OCI-LY3 (cell line): ENCODE data around the gene CRB2.
A peak's percentile ranks its signal among the peaks of the same experiment; 100 is the strongest.

ENCODE experiments used
- H2AFZ ChIP-seq: fragments of 200-600, 300-600 bp; shearing (Covaris generic); 2 replicates; pipeline ENCODE4 v1.6.0; 2014; ENCODE audit warnings: antibody characterized with exemption, low read depth, low read length
- H3K27ac ChIP-seq: fragments of 200-600, 300-600 bp; sonication (generic); 2 replicates; pipeline ENCODE4 v1.5.1; 2014; ENCODE audit warnings: mild to moderate bottlenecking, low read length, moderate library complexity, mixed read lengths
- H3K27me3 ChIP-seq: fragments of 200-600, 300-600 bp; sonication (generic); 2 replicates; pipeline ENCODE4 v1.6.1; 2014; ENCODE audit warnings: low read depth, low read length, mixed read lengths
- H3K36me3 ChIP-seq: fragments of 200-600, 300-600 bp; sonication (generic); replicated peaks from 2 replicates; pipeline ENCODE3; 2014; ENCODE audit warnings: low read depth, low read length, mixed read lengths
- H3K4me1 ChIP-seq: fragments of 300-600, 200-600 bp; sonication (generic); 2 replicates; pipeline ENCODE4 v1.6.1; 2014; ENCODE audit warnings: low read length, mixed read lengths
- H3K4me2 ChIP-seq: fragments of 200-600, 300-600 bp; sonication (generic); 2 replicates; pipeline ENCODE4 v1.6.1; 2014; ENCODE audit warnings: low read length, mixed read lengths
- H3K4me3 ChIP-seq: fragments of 300-600, 200-600 bp; sonication (generic); 2 replicates; pipeline ENCODE4 v1.5.1; 2014; ENCODE audit warnings: antibody characterized with exemption, mild to moderate bottlenecking, low read length, moderate library complexity
- H3K79me2 ChIP-seq: fragments of 300-600, 200-600 bp; shearing (Covaris generic); 2 replicates; pipeline ENCODE4 v1.6.1; 2014; ENCODE audit warnings: mild to moderate bottlenecking, low read length, mixed read lengths
- H3K9ac ChIP-seq: fragments of 300-600, 200-600 bp; shearing (Covaris generic); 2 replicates; pipeline ENCODE4 v1.6.0; 2014; ENCODE audit warnings: mild to moderate bottlenecking, low read length, moderate library complexity
- H3K9me3 ChIP-seq: fragments of 200-600, 300-600 bp; shearing (Covaris generic); 2 replicates; pipeline ENCODE4 v1.6.1; 2014; ENCODE audit warnings: low read length, mixed read lengths; ENCODE audit not compliant: insufficient read depth
- H4K20me1 ChIP-seq: fragments of 200-600, 300-600 bp; sonication (generic); 2 replicates; pipeline ENCODE4 v1.6.1; 2016; ENCODE audit warnings: low read length, mixed read lengths; ENCODE audit not compliant: insufficient read depth
- CTCF ChIP-seq: fragments of 200-600, 300-600 bp; sonication (generic); IDR thresholded peaks from 2 replicates; pipeline ENCODE4 v1.5.1; 2014; ENCODE audit warnings: antibody characterized with exemption, low read length, low read depth
- EZH2phosphoT487 ChIP-seq: fragments of 200-600 bp; shearing (Covaris generic); IDR thresholded peaks from 2 replicates; pipeline ENCODE4 v1.6.1; 2018; ENCODE audit warnings: antibody characterized with exemption, mixed run types, low read depth

The CRB2 gene

GRCh38 chr9:123348317-123348992 lies 7.5 kb upstream of the CRB2 start:
- no peak overlapping the region for H3K27ac ChIP-seq
- peaks cover 16% of the 10 kb centered on the region for H3K27me3 ChIP-seq
- TF ChIP-seq CTCF (no peak), EZH2phosphoT487 (no peak)
- H3K4me1 ChIP-seq = peaks cover 22% of the 10 kb centered on the region
- no peaks in the 10 kb centered on the region for H3K79me2 ChIP-seq
- H2AFZ ChIP-seq = no peak overlapping the region; the same call in 1 of the 2 replicates
- no peaks in the 10 kb centered on the region for H3K36me3 ChIP-seq
- H3K9me3 ChIP-seq = no peaks in the 10 kb centered on the region
- no peaks in the 10 kb centered on the region for H4K20me1 ChIP-seq
- no peak overlapping the region for H3K4me2 ChIP-seq
- no peak overlapping the region for H3K4me3 ChIP-seq
- no peak overlapping the region for H3K9ac ChIP-seq

- Histone ChIP-seq H3K4me2 (no peak overlapping the region), H3K36me3 (no peaks in the 10 kb centered on the region), H3K4me1 (peaks cover 16% of the 10 kb centered on the region), H4K20me1 (no peaks in the 10 kb centered on the region), H3K27ac (no peak overlapping the region), H3K4me3 (no peak overlapping the region), H3K79me2 (no peaks in the 10 kb centered on the region), H3K27me3 (peaks cover 18% of the 10 kb centered on the region), H2AFZ (no peak overlapping the region), H3K9ac (no peak overlapping the region), H3K9me3 (no peaks in the 10 kb centered on the region)
- TF ChIP-seq EZH2phosphoT487 (no peak), CTCF (no peak)
Observed at GRCh38 chr9:123349033-123349432, 7.0 kb upstream of the CRB2 start.

GRCh38 chr9:123349691-123350480 lies 6.1 kb upstream of the CRB2 start:
- H2AFZ ChIP-seq = 0 out of 2 replicates have a peak overlapping the region, but pooled peaks have one; percentile 69
- no peak for TF ChIP-seq EZH2phosphoT487
- TF ChIP-seq CTCF = peak; percentile 92
- H3K9ac ChIP-seq = peak overlapping the region; percentile 0; the same call in 1 of the 2 replicates

GRCh38 chr9:123350590-123351310 lies 5.2 kb upstream of the CRB2 start:
- H3K36me3 ChIP-seq = no peaks in the 10 kb centered on the region
- TF ChIP-seq CTCF (no peak), EZH2phosphoT487 (no peak)
- H3K4me1 ChIP-seq = peaks cover 13% of the 10 kb centered on the region
- H3K9ac ChIP-seq = no peak overlapping the region
- H3K27ac ChIP-seq = no peak overlapping the region
- no peaks in the 10 kb centered on the region for H3K79me2 ChIP-seq
- peaks cover 18% of the 10 kb centered on the region for H3K27me3 ChIP-seq
- H3K4me3 ChIP-seq = no peak overlapping the region
- no peaks in the 10 kb centered on the region for H4K20me1 ChIP-seq
- no peak overlapping the region for H2AFZ ChIP-seq
- no peaks in the 10 kb centered on the region for H3K9me3 ChIP-seq
- H3K4me2 ChIP-seq = peak overlapping the region; percentile 17; the same call in 1 of the 2 replicates

More at GRCh38 chr9:123349691-123350480, 6.1 kb upstream of the CRB2 start:
- Histone ChIP-seq H3K36me3 (no peaks in the 10 kb centered on the region), H4K20me1 (no peaks in the 10 kb centered on the region), H3K27ac (no peak overlapping the region), H3K9me3 (no peaks in the 10 kb centered on the region), H3K27me3 (peaks cover 18% of the 10 kb centered on the region), H3K4me1 (peaks cover 13% of the 10 kb centered on the region), H3K4me2 (peak overlapping the region; percentile 86), H3K4me3 (peak overlapping the region; percentile 65), H3K79me2 (no peaks in the 10 kb centered on the region)
